Activated naive CD8-positive, alpha-beta T cell treated with anti-CD3 and anti-CD28 coated beads, Interleukin-2, amount 50 U/mL, for 16 hours (primary cell): Measurements from ENCODE around the gene BTBD1.
A peak's percentile ranks its signal among the peaks of the same experiment; 100 is the strongest.
"Not testable (repeated sequence)": the region's sequence is repeated elsewhere in the genome, so short reads cannot be mapped to it uniquely, and the experiment has no call there.

Experiments used
- DNase-seq: peaks from one replicate; pipeline ENCODE4 v3.0.0-alpha.2; 2020; ENCODE audit warnings: low read depth, low spot score

The BTBD1 gene

DNA sequence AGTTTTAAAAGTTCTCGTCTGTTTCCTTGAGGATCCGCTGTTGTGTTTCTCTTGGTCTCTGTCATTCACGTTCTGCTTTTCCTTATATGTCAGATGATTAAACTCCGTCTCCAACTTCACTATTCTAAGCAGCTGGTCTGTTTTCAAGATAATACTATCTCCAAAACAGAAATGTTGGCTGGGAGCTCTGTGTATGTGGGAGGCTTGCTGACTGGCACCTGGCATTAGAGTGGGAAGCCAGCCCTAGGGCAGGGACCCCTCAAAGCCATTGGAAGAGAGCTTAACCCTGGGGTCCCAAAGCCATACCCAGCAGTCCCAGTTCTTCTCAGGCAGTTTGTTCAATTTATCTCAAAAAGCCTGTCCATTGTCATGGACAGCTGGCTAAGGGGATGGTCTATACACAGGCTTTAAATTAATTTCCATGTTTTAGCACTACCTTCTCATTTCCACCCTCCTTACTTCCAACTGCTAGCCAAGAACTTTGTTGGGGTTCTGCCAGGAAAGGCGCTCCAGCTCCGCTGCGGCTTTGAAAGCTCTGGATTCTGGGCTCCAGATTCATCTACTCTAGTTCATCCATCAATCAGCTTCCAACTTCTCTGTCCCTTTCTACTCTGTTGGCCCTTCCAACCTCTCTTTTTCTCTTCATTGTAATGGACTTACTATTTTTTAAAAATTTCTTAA lies 9.2 kb downstream of the BTBD1 start:
- no peak for DNase-seq

DNA sequence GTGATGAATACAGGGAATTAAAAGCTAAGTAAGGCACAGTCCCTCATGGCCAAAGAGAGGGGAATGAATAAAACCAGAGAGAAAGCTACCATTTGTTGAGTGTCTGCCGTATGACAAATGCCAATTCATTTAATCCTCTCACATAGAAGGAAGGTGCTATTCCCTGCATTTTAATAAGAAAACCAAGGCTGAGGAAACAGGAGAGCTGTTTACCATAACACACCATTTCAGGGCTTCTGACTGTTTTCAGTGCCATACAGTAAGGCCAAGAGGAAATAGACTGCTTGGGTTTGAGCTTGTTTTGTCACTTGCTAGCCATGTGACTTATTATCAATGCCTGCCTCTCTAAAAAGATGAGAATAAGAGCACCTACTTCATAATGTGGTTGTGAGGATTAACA lies 10.1 kb downstream of the BTBD1 start:
- no peak for DNase-seq

DNA sequence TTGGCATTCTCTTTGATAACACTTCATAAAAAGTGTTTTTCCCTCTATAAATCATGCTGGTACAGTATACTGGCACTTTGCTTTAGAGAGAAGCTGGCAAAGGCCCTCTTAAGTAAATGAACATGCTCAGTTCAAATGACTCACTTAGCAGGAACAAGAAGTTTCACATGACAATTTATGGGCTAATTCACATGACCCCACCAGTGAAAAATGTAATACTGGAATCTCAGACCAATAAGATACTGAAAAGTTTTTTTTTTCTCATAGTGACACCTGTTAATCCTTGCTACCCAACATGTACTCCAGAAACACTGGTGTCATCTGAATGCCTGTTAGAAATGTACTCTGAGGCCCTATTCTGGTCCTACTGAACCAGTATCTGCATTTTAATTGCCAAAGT lies 13.9 kb downstream of the BTBD1 start:
- no peak for DNase-seq

DNA sequence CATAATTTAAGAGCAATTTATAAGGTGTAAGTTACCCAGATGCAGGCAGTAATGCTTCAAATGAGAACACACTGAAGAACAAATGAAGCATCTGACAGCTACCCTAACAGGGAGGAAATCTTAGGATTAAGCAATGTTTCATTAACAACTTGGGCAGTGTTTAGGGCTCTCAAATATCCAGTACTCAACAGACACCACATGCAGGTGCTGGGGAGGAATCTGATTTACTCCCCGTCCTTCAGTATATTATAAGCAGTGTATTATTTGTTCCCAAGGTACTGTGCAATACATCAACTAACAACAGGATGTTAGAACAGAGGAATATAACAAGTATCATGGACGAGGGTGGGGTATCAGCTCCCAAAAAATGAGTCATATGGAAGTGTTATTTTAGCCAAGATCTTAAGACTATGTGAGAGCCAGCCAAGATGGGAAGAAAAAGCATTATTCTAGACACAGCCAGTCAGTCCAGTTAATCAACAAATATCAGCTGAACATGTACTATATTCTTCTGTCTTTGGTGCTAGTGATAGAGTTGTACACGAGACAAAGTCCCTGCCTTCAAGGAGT lies 20.4 kb downstream of the BTBD1 start:
- no peak for DNase-seq

DNA sequence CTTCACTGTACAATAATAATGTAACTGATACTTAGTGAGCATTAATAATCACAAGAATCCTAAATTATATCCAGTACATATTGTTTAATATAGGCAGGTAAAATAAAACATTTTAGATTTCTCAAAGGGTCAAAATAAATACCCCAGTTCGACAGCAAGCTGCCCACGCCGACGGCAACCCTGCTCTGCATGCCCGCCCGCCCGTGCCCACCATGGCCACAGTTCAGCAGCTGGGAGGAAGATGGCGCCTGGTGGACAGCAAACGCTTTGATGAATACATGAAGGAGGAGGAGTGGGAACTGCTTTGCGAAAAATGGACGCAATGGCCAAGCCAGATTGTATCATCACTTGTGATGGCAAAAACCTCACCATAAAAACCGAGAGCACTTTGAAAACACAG lies 22.9 kb downstream of the BTBD1 start:
- no peak for DNase-seq

DNA sequence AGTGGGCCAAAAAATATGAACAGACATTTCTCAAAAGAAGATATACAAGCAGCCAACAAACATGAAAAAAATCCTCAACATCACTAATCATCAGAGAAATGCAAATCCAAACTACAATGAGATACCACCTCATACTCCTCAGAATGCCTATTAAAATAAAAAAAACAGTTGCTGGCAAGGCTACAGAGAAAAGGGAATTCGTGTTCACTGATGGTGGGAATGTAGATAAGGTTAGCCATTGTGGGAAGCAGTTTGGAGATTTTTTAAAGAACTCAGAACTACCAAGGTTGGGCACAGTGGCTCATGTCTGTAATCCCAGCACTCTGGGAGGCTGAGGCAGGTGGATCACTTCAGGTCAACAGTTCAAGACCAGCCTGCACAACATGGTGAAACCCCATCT lies 27.8 kb downstream of the BTBD1 start:
- no peak for DNase-seq

DNA sequence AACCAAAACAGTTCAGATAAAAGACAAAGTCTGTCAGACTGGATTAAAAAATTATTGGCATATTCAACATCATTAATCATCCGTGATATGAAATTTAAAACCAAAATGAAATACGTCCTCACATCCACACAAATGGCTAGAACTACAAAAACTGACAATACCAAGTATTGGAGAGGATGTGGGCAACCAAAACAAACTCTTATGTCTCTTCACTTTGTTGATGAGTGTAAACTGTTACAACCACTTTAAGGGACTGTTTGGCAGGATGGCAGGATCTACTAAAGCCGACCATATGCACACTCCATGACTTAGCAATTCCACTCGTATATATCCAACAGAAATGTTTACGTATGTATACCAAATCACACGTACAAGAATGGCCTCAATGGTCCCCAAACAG lies 30.8 kb downstream of the BTBD1 start:
- no peak for DNase-seq

DNA sequence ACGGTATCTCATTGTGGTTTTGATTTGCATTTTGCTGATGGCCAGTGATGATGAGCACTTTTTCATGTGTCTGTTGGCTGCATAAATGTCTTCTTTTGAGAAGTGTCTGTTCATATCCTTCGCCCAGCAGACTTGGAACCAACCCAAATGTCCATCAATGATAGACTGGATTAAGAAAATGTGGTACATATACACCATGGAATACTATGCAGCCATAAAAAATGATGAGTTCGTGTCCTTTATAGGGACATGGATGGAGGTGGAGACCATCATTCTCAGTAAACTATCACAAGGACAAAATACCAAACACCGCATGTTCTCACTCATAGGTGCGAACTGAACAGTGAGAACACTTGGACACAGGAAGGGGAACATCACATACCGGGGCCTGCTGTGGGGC lies 35.8 kb downstream of the BTBD1 start:
- DNase-seq, result not testable (repeated sequence)

DNA sequence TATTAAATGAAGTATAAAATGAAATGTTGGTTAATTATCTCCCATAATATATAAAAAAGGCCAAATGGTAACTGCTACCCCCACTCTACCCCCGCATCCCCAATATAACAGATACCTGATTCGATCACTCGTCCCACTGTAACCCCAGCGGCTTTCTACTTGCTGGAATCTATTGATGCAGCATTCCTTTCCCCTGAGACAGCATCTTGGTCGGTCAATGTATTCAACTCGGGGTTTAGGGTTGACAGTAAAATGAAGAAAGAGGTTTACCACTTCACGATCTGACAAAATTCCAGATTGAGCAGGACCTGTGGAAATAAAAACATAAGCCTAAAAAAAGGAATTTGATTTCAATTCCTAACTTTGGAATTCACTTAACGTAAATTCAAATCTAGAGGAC lies 37.0 kb downstream of the BTBD1 start:
- no peak for DNase-seq

DNA sequence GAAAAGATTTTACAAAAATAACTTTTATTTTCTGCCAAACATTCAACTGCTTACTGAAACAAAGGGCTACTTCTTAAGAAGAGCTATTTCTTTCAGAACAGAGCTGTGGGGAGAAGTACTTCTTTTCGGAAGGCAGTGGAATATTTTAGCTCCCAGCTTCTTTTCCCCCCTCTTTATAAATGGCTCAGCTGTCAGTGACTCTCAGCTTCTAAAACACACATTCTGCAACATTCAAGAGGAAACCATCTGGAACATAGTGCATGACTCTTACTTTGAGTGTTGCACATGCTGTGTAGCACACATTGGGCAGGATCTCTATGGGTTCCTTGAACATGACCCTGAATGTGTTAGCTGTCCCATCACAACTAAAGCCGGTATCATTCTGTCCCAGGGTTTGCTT lies 48.6 kb downstream of the BTBD1 start:
- no peak for DNase-seq

DNA sequence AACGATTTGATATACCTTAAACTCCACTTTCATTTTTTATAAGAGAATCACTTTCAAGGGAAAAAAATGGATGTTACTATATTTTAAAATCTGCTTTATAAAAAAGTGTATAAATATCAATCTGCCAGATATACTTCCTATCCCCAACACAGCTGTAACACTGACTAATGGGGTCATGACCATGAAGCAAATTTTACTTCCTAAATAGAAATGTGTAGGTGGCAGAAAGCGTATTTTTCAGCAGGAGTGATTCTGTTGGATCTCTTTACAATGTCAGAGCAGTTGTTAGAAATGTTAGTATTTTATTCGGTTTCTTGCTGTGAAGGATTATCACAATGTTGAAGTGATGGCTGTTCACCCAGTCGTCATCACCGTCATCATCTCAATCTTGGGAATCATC lies 50.1 kb downstream of the BTBD1 start:
- no peak for DNase-seq

DNA sequence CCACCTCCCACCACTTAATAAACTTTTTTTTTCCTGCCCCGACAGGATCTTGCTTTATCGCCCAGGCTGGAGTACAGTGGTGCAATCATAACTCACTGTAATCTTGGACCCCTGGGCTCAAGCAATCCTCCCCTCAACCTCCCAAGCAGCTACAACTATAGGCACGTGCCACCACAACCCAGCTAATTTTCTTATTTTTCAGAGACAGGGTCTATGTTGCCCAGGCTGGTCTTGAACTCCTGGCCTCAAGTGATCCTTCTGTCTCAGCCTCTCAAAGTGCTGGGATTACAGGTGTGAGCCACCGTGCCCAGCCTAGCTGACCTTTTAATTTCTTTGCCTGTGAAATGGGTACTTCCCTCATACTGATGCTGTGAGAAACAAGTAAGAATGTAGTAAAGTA lies 51.7 kb downstream of the BTBD1 start:
- DNase-seq, result no peak

DNA sequence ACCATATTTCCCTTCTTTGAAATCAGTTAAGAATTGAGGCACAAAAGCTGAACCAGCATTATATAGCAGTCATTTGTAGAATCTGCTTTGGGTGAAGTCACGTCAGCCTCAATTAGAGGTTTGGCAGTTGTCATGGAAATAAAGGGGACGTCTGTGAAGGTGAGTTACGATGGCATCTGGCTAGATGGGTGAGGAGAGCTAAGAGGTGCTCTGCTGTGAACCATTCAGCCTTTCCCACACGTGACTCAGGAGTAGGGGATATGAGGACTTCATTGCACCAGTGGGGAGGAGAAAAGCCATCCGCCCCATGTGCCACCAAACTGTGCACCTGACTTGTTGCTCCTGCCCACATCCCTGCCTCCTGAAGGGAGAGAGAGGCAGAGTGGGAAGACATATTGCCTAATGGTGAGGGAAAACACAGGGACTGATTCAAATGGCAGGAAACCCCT lies 52.8 kb downstream of the BTBD1 start:
- DNase-seq, result no peak

DNA sequence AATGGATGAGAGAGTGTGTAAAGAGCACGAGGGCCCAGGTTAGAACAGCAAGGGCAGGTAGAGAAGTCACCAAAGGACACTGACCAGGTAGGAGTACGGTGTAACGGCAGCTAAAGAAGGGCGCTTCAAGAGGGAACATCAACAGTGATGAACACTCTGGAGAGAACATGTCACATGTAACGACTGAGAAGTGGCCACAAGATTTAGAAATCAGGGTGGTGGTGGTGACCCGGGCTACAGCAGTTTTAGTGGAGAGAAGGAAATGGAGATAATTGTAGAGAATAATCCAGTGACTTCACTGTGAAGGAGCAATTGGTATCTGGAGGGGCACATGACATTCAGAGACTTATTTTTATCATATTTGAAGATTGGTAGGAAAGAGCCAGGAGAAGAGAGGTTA lies 54.4 kb downstream of the BTBD1 start:
- DNase-seq, result no peak

DNA sequence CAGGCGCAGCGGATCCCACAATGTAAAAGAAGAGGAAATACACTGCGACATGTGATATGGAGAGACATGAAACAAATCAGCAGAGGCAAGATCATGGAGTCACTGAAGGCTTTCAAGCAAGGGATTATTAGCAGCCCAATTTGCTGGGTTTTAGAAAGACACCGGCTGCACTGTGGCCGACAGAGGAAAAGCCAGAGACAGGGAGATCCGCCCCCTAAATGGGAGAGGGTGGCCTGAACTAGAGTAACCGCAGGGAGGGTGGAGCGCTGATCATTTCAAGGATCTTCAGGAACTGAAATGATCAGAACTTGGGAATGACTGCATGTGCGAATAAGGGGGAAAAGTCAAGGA lies 55.0 kb downstream of the BTBD1 start:
- no peak for DNase-seq

DNA sequence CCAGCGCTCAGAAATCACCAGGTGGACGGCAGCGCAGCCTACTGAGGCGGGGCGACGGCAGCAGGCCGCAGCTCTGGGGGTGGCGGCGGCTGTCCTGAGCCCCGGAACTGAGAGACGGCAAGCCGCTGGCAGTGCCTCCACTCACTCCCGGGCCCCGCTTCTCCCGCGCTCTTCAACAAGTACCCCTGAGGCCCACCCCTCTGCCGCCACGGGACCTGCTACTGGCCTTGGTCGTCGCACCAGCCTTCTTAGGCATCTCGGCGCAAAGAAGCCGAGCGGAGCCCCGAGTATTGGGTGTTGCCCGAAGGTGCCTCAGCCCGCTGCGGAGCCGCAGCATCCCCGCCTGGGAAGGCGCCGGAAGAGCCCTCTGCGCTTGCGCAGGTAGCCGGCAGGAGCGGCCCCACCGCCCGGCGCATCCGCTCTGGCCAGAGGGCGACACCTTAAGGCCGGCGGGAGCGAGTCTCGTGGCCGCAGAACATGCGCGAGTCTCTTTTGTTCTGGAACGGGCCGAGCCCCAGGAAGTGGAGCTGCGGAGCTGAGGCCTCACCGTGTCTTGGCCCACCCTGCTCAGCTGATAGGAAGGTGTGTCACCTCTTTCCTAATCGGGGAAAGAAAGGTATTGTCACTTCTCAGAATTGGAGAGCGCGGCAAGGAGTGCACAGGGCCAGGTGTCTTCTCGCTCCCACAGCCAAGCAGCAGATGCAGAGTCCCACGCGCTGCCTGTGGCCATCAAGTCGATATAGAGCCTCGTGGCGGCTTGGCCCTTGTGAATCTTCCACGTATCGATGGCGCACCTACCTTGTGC lies 55.6 kb downstream of the BTBD1 start, which contains the start of gene C15orf40:
Gene C15orf40, minus strand, starts transcription at position 369 of the 805 bp plus-strand sequence. Its CDS starts 32 bp downstream, at position 337.
- DNase-seq, result peak; percentile 50

DNA sequence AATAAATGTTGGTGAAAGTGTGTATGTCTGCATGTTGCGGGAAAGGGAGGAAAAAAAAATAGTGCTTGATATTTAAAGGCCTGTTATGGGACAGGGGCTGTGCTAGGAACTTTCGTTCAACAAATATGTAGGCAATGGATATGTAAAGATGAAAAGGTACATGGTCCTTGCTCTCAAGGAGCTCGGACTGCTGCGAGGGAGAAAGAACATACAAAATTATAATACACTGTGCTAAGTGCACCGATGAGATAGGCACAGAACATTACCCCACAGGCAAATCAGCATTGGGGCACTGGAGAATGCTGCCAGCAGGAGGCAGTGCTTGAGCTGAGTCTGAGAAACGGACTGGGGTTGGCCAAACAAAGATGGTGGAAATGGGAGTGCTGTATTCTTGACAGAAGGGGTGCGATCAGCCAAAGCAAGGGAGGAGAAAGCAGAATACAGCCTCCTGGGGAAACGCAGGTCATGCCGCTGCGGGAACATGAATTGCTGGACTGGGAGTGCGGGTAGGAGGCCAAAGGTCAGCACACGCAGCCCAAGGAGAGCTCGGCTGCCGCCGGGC lies 56.3 kb downstream of the BTBD1 start:
- DNase-seq, result peak; percentile 51

DNA sequence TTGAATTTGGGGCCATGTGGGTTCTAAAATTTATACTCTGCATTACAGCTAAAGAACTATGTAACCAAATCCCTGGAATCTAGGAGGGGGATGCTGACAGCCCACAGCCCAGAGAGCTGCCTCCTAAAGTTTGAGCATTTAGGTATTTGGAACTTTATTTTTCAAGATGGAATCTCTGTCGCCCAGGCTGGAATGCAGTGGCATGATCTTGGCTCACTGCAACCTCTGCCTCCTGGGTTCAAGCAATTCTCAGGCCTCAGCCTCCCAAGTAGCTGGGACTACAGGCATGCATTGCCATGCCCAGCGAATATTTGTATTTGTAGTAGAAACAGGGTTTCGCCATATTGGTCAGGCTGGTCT lies 66.4 kb downstream of the BTBD1 start:
- not testable (repeated sequence) for DNase-seq

DNA sequence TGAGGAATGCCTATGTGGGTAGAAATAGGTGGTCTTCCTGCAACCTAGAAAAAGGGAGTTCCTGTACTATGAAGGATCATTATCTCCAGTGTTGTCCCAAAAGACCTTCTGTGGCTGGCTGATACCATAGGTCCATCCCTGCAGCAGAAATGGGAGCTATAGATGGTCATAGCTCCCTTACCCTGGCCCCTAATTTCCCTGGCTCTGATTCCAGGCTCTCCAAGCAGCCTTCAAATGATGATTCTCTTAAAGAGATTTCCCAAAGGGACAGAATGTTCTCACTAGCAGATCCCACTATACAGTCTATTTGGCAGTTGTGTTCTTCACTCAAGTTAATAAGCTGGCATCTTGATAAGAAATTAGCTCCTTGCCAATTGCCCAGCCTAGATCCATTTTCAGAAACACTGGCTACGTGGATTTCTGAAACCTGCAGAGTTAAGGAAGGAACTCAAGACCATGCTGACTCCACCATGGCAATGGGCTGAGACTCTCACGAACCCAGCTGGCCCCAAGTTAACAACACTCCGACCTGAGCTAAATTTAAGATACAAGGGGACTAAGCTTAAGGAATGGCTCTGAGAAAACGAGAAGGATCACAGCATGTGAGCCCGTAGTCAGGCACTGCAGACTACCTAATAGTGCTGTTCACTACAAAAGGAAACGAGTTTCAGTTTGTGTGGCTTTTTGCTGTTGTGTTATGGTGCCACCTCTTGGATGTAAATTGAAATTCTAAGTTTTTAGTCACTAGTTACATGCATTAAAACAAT lies 67.0 kb downstream of the BTBD1 start:
- DNase-seq, result no peak

DNA sequence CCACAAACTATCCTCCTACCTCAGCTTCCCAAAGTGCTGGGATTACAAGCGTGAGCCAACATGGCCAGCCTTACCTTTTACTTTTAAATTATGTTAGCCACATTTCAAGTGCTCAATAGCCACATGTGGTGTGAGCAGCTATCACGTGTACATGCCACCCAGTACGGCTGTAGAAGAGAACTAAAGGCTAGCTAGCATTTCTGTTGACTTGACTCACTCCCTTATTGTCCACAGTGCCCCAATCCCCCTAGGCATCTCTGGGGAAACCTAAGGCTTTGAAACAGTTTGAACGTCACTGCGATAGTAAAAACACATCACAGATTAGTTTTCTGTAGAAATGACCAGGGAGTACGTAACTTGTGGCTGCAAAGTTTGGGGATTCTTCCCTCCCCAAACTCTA lies 67.6 kb downstream of the BTBD1 start:
- DNase-seq, result no peak

DNA sequence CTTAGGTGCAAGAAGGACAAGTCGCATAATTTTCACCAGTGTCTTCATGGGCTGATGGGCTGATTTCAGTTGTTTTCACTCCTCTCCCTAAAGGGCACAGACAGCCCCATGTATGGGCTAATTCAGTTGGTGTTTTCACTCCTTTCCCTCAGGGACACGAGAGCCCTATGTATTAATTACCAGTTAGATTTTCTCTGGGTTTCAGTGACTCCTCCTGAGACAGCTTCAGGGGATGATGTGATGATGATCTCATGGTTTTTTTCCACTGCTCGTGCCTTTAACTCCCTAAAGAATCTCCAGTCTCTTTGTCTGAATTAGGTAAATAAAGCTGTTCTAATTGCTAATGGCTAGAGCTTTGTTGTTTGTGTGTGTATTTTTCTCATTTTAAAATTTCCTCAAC lies 71.1 kb downstream of the BTBD1 start:
- DNase-seq, result no peak

DNA sequence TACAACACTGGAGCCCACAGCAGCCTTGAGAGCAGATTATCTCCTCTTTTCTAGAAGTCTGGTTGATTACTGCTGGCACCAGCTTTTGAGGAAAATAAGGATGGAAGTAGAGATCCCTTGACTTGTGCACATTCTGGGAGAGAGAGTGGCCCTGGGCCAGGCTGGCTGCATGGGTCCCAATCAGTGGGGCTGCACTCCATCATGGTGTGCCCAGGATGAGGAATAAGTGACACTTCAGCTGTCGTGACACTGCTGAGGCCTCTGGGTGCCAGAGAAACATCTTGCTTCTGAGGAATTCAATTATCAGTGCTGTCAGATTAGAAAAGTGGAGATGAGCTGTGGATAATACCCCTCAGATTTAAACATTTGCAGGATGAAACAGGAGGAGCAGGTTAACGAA lies 72.0 kb downstream of the BTBD1 start:
- no peak for DNase-seq
